H1 (cell line): Measurements from ENCODE around the gene RNF214. TPM values are rescaled to one million over a fixed set of nuclear protein-coding genes. Genes with fewer than 3 reads are reported as not detected.

Experiments used
- CTCF ChIA-PET: fragments of 300-600 bp; sonication (Branson Sonifier 250); formaldehyde crosslinking; loops from one replicate; lab custom pipeline; 2021; ENCODE audit not compliant: partially characterized antibody; lab: Charles Lee
- POLR2A ChIA-PET: fragments of 300-600 bp; sonication (Branson Sonifier 250); formaldehyde crosslinking; loops from one replicate; lab custom pipeline; 2021; ENCODE audit warnings: inconsistent platforms; ENCODE audit not compliant: partially characterized antibody; lab: Charles Lee
- DNase-seq, 2 experiments: peaks; one replicate each; pipeline versions ENCODE4 v3.0.0 to v3.0.0-alpha.2; 2010 to 2022; ENCODE audit warnings: low spot score in 2 of 2, low read depth in 1 of 2, mixed read lengths in 1 of 2
- FAIRE-seq: peaks from 2 replicates; lab custom pipeline; 2011; peaks lifted over from hg19 to GRCh38; lab: Jason Lieb, UNC
- H2AFZ ChIP-seq: 2 replicates; pipeline ENCODE4 v1.8.1; 2012; ENCODE audit warnings: low read length, inconsistent platforms
- H2AK5ac ChIP-seq: 2 replicates; pipeline ENCODE4 v1.6.1; 2013; ENCODE audit warnings: low read depth, low read length
- H2BK120ac ChIP-seq: replicated peaks from 2 replicates; pipeline ENCODE3; 2013; ENCODE audit warnings: low read depth, low read length, inconsistent platforms
- H2BK12ac ChIP-seq: 2 replicates; pipeline ENCODE4 v1.6.1; 2013; ENCODE audit warnings: low read depth, low read length
- H2BK15ac ChIP-seq: 2 replicates; pipeline ENCODE4 v1.6.1; 2013; ENCODE audit warnings: low read length
- H2BK20ac ChIP-seq: 2 replicates; pipeline ENCODE4 v1.6.1; 2013; ENCODE audit warnings: low read length
- H2BK5ac ChIP-seq: 2 replicates; pipeline ENCODE4 v1.6.1; 2013; ENCODE audit warnings: low read depth, low read length
- H3K14ac ChIP-seq: 2 replicates; pipeline ENCODE4 v1.6.1; 2013; ENCODE audit warnings: inconsistent platforms; ENCODE audit not compliant: insufficient read length
- H3K18ac ChIP-seq: 2 replicates; pipeline ENCODE4 v1.6.1; 2013; ENCODE audit warnings: low read length; ENCODE audit errors: extremely low read depth
- H3K23ac ChIP-seq: 2 replicates; pipeline ENCODE4 v1.6.1; 2013; ENCODE audit warnings: inconsistent platforms; ENCODE audit not compliant: insufficient read length
- H3K23me2 ChIP-seq: 2 replicates; pipeline ENCODE4 v1.6.1; 2013; ENCODE audit warnings: low read depth, low read length
- H3K27ac ChIP-seq: 2 replicates; pipeline ENCODE4 v1.6.1; 2011; ENCODE audit warnings: low read depth, low read length, inconsistent platforms
- H3K27me3 ChIP-seq, 4 experiments: replicated peaks in 1 of 4; 1 replicate in 1 of 4; 2 replicates in 3 of 4; pipeline versions ENCODE4 v1.6.1 to v1.8.1; 2011 to 2013; ENCODE audit warnings: low read length in 3 of 4, mild to moderate bottlenecking in 3 of 4, inconsistent platforms in 2 of 4, mixed read lengths in 2 of 4, moderate library complexity in 1 of 4; ENCODE audit not compliant: control insufficient read depth in 3 of 4, insufficient read depth in 3 of 4; ENCODE audit errors: extremely low read depth in 1 of 4
- H3K36me3 ChIP-seq, 4 experiments: 2 replicates each; pipeline versions ENCODE4 v1.6.1 to v1.8.1; 2011 to 2013; ENCODE audit warnings: mild to moderate bottlenecking in 4 of 4, low read length in 3 of 4, moderate library complexity in 2 of 4, control low read depth in 1 of 4, inconsistent platforms in 1 of 4; ENCODE audit not compliant: insufficient read depth in 4 of 4, control insufficient read depth in 2 of 4
- H3K4ac ChIP-seq: replicated peaks from 2 replicates; pipeline ENCODE3; 2013; ENCODE audit warnings: low read length, low read depth, mixed read lengths, inconsistent platforms; ENCODE audit not compliant: insufficient read length
- H3K4me1 ChIP-seq, 4 experiments: replicated peaks in 1 of 4; 1 replicate in 1 of 4; 2 replicates in 3 of 4; pipeline versions ENCODE4 v1.6.1 to v1.8.1; 2011 to 2013; ENCODE audit warnings: low read length in 3 of 4, inconsistent platforms in 2 of 4, mixed read lengths in 1 of 4; ENCODE audit not compliant: insufficient read depth in 4 of 4, control insufficient read depth in 3 of 4
- H3K4me2 ChIP-seq, 2 experiments: 2 replicates each; pipeline versions ENCODE4 v1.6.1 to v1.8.1; 2011 to 2013; ENCODE audit warnings: low read depth in 2 of 2, low read length in 2 of 2, control low read depth in 1 of 2, inconsistent platforms in 1 of 2, mild to moderate bottlenecking in 1 of 2; ENCODE audit not compliant: insufficient read depth in 1 of 2
- H3K4me3 ChIP-seq, 4 experiments: fragments of 200-600, 300-600 bp in 1 of 4; sonication (generic), shearing (Covaris generic), sonication (Bioruptor Twin) in 1 of 4; 2 replicates each; pipeline versions ENCODE4 v1.5.1 to v1.8.1; 2011 to 2016; ENCODE audit warnings: low read length in 4 of 4, low read depth in 3 of 4, control low read depth in 2 of 4, inconsistent platforms in 2 of 4, mild to moderate bottlenecking in 2 of 4, mixed read lengths in 1 of 4, moderate library complexity in 1 of 4; ENCODE audit not compliant: insufficient read depth in 2 of 4; ENCODE audit errors: extremely low read depth in 1 of 4
- H3K56ac ChIP-seq: replicated peaks from 2 replicates; pipeline ENCODE3; 2013; ENCODE audit warnings: low read depth, mild to moderate bottlenecking, mixed read lengths, low read length, inconsistent platforms; ENCODE audit not compliant: insufficient read length
- H3K79me1 ChIP-seq: 2 replicates; pipeline ENCODE4 v1.6.1; 2013; ENCODE audit warnings: low read depth, low read length, control low read depth
- H3K79me2 ChIP-seq, 2 experiments: 2 replicates each; pipeline versions ENCODE4 v1.6.1 to v1.8.1; 2012 to 2013; ENCODE audit warnings: low read length in 2 of 2, mild to moderate bottlenecking in 2 of 2, inconsistent platforms in 1 of 2; ENCODE audit not compliant: insufficient read depth in 2 of 2, control insufficient read depth in 1 of 2
- H3K9ac ChIP-seq, 4 experiments: replicated peaks in 1 of 4; 1 replicate in 1 of 4; 2 replicates in 3 of 4; pipeline versions ENCODE4 v1.6.1 to v1.8.1; 2011 to 2013; ENCODE audit warnings: low read depth in 3 of 4, low read length in 3 of 4, control low read depth in 2 of 4, mild to moderate bottlenecking in 2 of 4, moderate library complexity in 2 of 4, inconsistent platforms in 1 of 4; ENCODE audit errors: extremely low read depth in 1 of 4
- H3K9me3 ChIP-seq, 2 experiments: 2 replicates each; pipeline versions ENCODE4 v1.6.1 to v1.8.1; 2012 to 2013; ENCODE audit warnings: mild to moderate bottlenecking in 2 of 2, moderate library complexity in 2 of 2, control low read depth in 1 of 2, inconsistent platforms in 1 of 2, low read depth in 1 of 2, low read length in 1 of 2, mixed read lengths in 1 of 2; ENCODE audit not compliant: insufficient read depth in 2 of 2
- H4K20me1 ChIP-seq, 2 experiments: replicated peaks in 1 of 2; 2 replicates each; pipeline versions ENCODE3 to v1.8.1; 2011 to 2013; ENCODE audit warnings: inconsistent platforms in 2 of 2, low read length in 2 of 2, mild to moderate bottlenecking in 1 of 2; ENCODE audit not compliant: insufficient read depth in 2 of 2, control insufficient read depth in 1 of 2
- H4K5ac ChIP-seq: 2 replicates; pipeline ENCODE4 v1.6.1; 2013; ENCODE audit warnings: low read length, low read depth, mixed read lengths, inconsistent platforms; ENCODE audit not compliant: insufficient read length
- H4K8ac ChIP-seq: 2 replicates; pipeline ENCODE4 v1.8.0; 2013; ENCODE audit warnings: mild to moderate bottlenecking, moderate library complexity, low read length, inconsistent platforms; ENCODE audit not compliant: insufficient read depth; ENCODE audit errors: extremely low read depth
- H4K91ac ChIP-seq: replicated peaks from 2 replicates; pipeline ENCODE3; 2013; ENCODE audit warnings: low read length, mixed read lengths, inconsistent platforms; ENCODE audit not compliant: insufficient read length
- EGR1 ChIP-seq: IDR thresholded peaks from 2 replicates; pipeline ENCODE4 v1.6.1; 2011; ENCODE audit warnings: low read depth, low read length, borderline replicate concordance
- EP300 ChIP-seq, 2 experiments: IDR thresholded peaks; 1 replicate in 1 of 2; 2 replicates in 1 of 2; pipeline ENCODE4 v1.6.1; 2011 to 2012; ENCODE audit warnings: low read depth in 2 of 2, low read length in 2 of 2, mild to moderate bottlenecking in 2 of 2, borderline replicate concordance in 1 of 2, inconsistent platforms in 1 of 2, moderate library complexity in 1 of 2
- KDM5A ChIP-seq: fragments of 200-600 bp; IDR thresholded peaks from 2 replicates; pipeline ENCODE4 v1.7.1; 2012; ENCODE audit warnings: mild to moderate bottlenecking, low read length, inconsistent platforms, mixed read lengths
- SIN3A ChIP-seq, 2 experiments: IDR thresholded peaks in 1 of 2; conservative IDR thresholded peaks in 1 of 2; 2 replicates each; pipeline ENCODE4 v1.6.1; 2011 to 2012; ENCODE audit warnings: low read length in 2 of 2, improper control_type of control experiment in 1 of 2, low read depth in 1 of 2, mild to moderate bottlenecking in 1 of 2
- SIX5 ChIP-seq: IDR thresholded peaks from 2 replicates; pipeline ENCODE4 v1.6.1; 2011; ENCODE audit warnings: mild to moderate bottlenecking, low read depth, low read length
- SP4 ChIP-seq: IDR thresholded peaks from 2 replicates; pipeline ENCODE4 v1.6.1; 2012; ENCODE audit warnings: low read length, inconsistent platforms
- SUZ12 ChIP-seq: fragments of 200-600 bp; sonication (generic); IDR thresholded peaks from 2 replicates; pipeline ENCODE4 v1.6.1; 2012; ENCODE audit warnings: mild to moderate bottlenecking, inconsistent platforms, low read length, moderate library complexity, mixed read lengths
- TEAD4 ChIP-seq: IDR thresholded peaks from 2 replicates; pipeline ENCODE4 v1.6.1; 2012; ENCODE audit warnings: low read depth, low read length, inconsistent platforms, mixed read lengths
- WGBS, 2 experiments: shearing (Covaris generic) in 1 of 2; methylation state at CpG; one replicate each; pipeline versions ENCODE4 v1.1.6 to v1.1.7; 2013 to 2015; ENCODE audit warnings: low lambda C conversion rate in 2 of 2, mixed read lengths in 2 of 2, inconsistent platforms in 1 of 2, low coverage in 1 of 2, missing lambda C conversion rate in 1 of 2; ENCODE audit not compliant: insufficient replicate concordance in 2 of 2, insufficient coverage in 1 of 2, insufficient read length in 1 of 2; ENCODE audit errors: extremely low coverage in 1 of 2, missing lambda C conversion rate in 1 of 2; 5-methylcytosine and 5-hydroxymethylcytosine counted together
- polyA plus RNA-seq, 7 experiments: library from polyadenylated mRNA; depleted of rRNA in 3 of 7; stranded (reverse) in 5 of 7; unstranded in 2 of 7; fragments of >200 nt in 5 of 7; fragments of 200-250 nt in 2 of 7; gene quantifications; 1 replicate in 5 of 7; 2 replicates in 1 of 7; 4 replicates in 1 of 7; pipeline versions ENCODE4 v1.2.1 to v1.2.3, GENCODE V29; 2011 to 2013; ENCODE audit warnings: missing spikeins in 2 of 7, mixed read lengths in 2 of 7
- total RNA-seq: library from RNA; stranded (reverse); fragmentation: NEBNext Ultra II Directional; extraction: Animal tissue kit (Norgen Biotek cat#: 25700); gene quantifications from 2 replicates; pipeline ENCODE4 v1.2.1, GENCODE V29; 2021

The RNF214 gene
- total and polyA plus RNA-seq, 2 of the 8 experiments (the other 6 are each of a cell fraction or from before 2014, with no cell fraction given), result 34.9 to 35.6 TPM

DNA sequence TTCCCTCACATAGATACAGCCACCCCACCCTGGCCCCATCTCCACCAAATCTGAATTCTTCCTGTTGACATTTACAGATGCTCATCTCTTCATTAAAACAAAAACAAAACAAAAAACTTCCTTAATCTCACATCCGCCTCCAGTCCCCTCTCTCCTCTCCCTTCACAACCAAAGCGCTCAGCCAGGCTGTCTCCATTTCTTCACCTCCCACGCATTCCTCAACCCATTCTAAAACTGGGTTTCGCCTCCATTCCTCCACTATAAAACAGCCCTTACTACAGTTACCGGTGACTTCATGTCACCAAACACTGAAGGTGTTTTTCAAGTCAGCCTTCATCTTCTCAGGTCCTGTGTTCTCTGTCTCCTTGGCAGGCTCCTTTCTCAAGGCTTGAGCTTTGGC, 68.3 kb downstream of the RNF214 start:
- Histone ChIP-seq H2AFZ (no peak overlapping the region), H3K14ac (no peak overlapping the region), H3K4ac (no peak overlapping the region), H3K79me2 (no peaks in the 10 kb centered on the region), H4K20me1 (no peaks in the 10 kb centered on the region), H4K8ac (no peak overlapping the region; the same call in 1 of the 2 replicates), H4K91ac (no peak overlapping the region), H3K27ac (no peak overlapping the region), H3K79me1 (no peaks in the 10 kb centered on the region), H2BK120ac (no peak overlapping the region), H3K36me3 (no peaks in the 10 kb centered on the region), H3K4me2 (no peak overlapping the region), H3K23ac (no peak overlapping the region), H2BK5ac (no peak overlapping the region), H2AK5ac (no peak overlapping the region), H3K9ac (no peak overlapping the region), H4K5ac (no peak overlapping the region), H3K9me3 (no peaks in the 10 kb centered on the region), H2BK15ac (0 out of 2 replicates have a peak overlapping the region, but pooled peaks have one; percentile 46), H3K4me1 (peaks cover 7 to 23% (median 15%) of the 10 kb centered on the region in 4 experiments), H2BK12ac (no peak overlapping the region), H3K4me3 (no peak overlapping the region), H3K23me2 (no peaks in the 10 kb centered on the region), H3K27me3 (no peaks in the 10 kb centered on the region), H3K56ac (no peak overlapping the region), H2BK20ac (no peak overlapping the region), H3K18ac (no peak overlapping the region)
- FAIRE-seq, result no peak
- ChIA-PET POLR2A (interaction anchor here (1.0 to 1.6 kb wide), 3 partner anchors 9 to 23 kb away, joined by 3 to 6 read pairs (median 4); partner anchors contain the start of gene BACE1), CTCF (interaction anchor here (1.1 to 1.7 kb wide), 4 partner anchors 15 to 78 kb away, joined by 3 to 6 read pairs (median 4); partner anchors contain the start of gene BACE1)
- DNase-seq, result no peak
- 90 to 100% methylated on average over 3 to 5 of the region's 5 CpGs for WGBS, 2 experiments
- TF ChIP-seq EGR1 (no peak), SUZ12 (no peak), EP300 (IDR thresholded peaks at IDR 0.05; ENCODE audit: borderline replicate concordance in 1 of 2, low read depth in 2 of 2, low read length in 2 of 2) (no peak), SIN3A (conservative IDR thresholded peaks at IDR 0.05 in 1 of 2, IDR thresholded peaks at IDR 0.05 in 1 of 2; ENCODE audit: low read depth in 1 of 2, low read length in 2 of 2) (no peak), SP4 (no peak), TEAD4 (no peak), SIX5 (no peak), KDM5A (no peak)
